Stimulated activated CD8-positive, alpha-beta memory T cell treated with anti-CD3 and anti-CD28 coated beads, Interleukin-2, amount 100 ng/mL, for 1 hour (primary cell): ENCODE data around the gene TTLL6.

ENCODE experiments used
- DNase-seq, 2 donors: peaks; one replicate each; pipeline ENCODE4 v3.0.0-alpha.2; 2020; ENCODE audit warnings: low read depth in 2 of 2

Gene TTLL6

GRCh38 chr17:48738424-48738802 is 78.6 kb downstream of the TTLL6 start:
- no peak for DNase-seq

GRCh38 chr17:48737330-48738043 is 79.5 kb downstream of the TTLL6 start:
- no peak for DNase-seq

- DNase-seq, result no peak
Observed at GRCh38 chr17:48735062-48735351, 82.0 kb downstream of the TTLL6 start.

DNA sequence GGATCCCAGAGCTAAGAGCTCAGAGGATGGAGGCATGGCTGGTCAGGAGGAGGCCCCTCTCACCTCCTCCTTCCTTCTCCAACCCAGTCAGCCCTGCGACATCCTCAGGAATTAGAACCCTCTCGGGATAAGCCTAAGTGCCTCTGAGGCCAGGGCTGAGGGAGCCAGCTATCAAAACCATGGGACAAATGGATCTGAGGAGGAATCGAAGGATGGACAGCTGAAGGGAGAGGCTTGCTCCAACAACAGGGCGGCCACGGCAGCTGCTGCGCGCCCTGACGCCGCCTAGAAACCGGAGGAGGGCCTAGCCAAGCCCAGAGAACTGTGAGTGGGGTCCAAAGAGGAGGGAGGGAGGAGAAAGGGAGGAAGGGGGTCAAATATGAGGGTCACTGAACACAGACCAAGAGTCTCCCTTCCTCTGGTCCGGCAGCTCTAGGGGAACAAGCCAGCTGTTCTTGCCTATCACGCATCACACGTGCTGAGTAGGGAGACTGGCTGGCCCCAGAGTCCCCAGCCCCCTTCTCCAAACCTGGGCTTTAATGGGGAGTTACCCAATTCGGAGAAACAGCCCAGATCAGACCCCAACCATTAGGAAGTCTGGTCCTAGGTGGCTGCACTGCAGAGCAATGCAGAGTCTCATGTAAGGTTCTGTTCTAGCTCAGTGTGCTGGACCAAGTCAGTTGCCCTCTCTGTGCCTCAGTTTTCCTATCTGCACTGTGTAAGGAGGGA is 82.5 kb downstream of the TTLL6 start:
- no peak for DNase-seq

DNA sequence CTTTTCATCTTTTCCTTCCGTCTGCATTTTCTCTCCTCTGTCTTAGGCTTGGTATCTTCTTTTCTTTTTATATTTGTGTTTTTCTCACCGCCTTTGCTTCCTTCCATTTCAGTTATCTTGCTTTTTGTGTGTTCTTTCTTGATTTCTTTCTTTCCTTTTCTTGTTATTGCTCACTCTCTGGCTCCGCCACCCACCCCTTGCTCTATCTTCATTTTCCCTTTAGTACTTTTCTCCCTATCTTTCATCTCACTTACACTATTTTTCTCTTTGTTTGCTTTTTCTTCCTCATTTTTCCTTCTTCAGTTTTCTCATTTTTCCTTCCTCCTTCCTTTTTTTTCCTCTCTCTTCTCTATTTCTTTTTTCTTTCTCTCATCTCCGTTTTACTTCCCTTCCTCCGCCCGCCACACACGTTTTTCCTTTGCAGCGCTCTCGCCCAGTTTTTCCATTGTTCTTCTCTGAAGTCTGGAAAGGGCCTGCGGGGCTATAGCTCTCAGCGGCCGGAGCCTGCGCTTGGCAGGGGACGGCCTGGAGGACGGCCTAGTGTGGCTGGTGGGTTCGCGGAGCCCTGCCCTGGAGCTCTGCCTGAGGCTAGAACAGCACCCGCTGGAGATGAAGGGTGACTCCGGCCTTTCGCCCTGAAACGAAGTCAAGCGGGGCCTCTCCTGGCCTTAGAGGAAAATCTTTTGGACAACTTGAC is 83.2 kb downstream of the TTLL6 start:
- no peak for DNase-seq

DNA sequence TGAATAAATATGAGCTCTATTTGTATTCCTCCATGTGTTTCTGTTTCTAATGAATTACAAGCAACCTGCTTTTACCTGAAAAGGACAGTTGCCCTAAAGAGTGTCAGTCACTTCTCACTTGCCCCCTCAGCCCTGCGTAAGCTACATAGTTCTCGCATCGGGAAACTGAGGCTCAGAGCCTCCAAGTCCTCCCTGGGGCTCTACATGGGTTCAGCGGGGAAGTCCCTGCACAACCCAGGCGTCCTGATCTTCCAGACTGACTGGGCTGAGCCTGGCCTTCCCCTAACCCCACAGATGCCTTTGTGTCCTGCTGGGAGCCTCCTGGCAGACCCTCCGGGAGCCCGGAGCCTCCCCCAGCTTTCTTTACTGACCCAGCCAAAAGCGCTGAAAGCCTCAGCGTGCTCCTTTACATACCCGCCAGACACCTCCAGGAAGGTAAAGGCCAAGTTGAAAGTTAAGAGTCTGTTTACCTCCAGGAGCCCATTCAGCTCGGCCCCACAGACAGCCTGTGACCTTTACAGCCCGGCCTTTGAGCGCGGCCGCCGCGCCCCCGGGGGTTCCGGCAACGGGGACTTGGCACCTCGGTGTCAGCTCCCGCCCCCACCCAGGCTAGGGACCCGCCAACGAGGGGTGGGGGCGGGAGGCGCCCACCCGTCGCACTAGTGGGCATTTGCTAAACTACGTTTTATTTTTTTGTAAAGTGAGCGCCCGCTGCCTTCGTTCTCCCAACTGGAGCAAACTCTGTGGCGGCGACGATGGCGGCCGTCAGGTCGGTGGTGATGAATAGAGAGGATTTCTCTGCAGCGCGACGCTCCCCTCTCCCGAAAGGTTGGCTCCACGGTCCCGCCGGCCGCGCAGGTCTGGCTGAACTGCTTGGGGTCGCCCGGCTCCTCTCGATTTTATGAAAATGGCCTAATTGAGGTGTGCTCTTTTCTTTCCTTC is 84.1 kb downstream of the TTLL6 start:
- DNase-seq, result no peak

GRCh38 chr17:48731355-48731754 is 85.7 kb downstream of the TTLL6 start:
- no peak for DNase-seq

GRCh38 chr17:48730240-48730550 is 86.8 kb downstream of the TTLL6 start:
- no peak for DNase-seq

DNA sequence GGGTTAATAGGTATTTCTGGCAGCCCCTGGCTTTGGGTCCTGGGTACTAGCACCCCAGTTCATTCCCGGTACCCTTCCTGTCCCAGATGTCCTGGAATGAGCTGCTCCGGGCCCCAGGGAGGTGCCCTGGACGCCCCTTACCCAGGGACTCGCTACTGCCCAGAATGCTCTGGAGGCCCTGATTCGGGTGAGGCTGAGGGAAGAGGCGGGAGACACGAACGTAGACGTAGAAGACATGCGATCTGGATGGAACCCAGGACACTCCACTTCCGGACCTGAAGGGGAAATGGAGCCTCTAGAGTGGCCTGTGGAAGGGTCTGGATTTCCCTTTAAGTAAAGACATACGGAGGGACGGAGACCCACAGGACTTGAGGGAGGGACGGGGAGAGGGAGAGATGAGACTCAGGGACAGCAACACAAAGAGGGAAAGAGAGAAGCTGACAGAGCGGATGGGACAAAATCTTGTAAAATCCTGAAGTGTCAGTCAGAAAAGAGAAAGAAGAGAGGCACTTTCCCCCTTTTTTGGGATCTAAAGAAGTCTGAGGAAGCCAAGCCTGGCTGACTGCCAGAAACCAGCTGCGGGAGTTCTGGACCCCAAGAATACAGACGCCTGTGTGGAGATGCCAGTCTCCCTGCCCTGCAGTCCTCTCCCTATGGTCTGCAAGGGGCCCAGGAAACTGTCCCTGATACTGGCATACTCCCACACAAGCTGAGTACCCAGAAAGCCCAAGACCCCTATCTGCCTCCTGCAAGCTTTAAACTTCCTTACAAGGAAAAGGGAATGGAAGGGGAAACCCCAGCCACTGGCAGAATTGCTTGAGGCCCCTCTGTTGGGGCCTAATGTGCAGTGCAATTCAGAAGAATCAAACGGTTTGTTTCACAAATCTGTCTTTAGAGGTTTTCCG is 87.4 kb downstream of the TTLL6 start:
- no peak for DNase-seq

- no peak for DNase-seq
Observed at GRCh38 chr17:48728232-48729231, 88.5 kb downstream of the TTLL6 start, which contains the start of gene HOXB13. Gene HOXB13, minus strand, starts transcription at chr17:48728750. Its CDS starts 157 bp downstream, at chr17:48728593.

- DNase-seq, result no peak
Observed at GRCh38 chr17:48727415-48728175, 89.4 kb downstream of the TTLL6 start.

DNA sequence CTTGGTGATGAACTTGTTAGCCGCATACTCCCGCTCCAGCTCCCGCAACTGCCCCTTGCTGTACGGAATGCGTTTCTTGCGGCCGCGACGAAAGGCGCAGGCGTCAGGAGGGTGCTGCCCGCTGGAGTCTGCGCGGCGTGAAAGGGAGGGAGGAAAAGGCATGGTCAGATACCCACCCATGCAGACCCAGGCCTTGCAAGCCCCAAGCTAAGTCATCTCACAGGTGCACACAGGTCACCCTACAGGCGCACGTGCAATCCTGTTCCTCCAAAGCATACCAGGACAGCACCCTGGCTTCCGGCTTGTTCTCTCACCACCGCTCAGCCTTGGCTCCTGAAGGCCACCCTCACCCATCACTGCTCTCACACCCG is 90.1 kb downstream of the TTLL6 start:
- DNase-seq, result no peak

GRCh38 chr17:48726114-48726915 is 90.7 kb downstream of the TTLL6 start:
- no peak for DNase-seq

DNA sequence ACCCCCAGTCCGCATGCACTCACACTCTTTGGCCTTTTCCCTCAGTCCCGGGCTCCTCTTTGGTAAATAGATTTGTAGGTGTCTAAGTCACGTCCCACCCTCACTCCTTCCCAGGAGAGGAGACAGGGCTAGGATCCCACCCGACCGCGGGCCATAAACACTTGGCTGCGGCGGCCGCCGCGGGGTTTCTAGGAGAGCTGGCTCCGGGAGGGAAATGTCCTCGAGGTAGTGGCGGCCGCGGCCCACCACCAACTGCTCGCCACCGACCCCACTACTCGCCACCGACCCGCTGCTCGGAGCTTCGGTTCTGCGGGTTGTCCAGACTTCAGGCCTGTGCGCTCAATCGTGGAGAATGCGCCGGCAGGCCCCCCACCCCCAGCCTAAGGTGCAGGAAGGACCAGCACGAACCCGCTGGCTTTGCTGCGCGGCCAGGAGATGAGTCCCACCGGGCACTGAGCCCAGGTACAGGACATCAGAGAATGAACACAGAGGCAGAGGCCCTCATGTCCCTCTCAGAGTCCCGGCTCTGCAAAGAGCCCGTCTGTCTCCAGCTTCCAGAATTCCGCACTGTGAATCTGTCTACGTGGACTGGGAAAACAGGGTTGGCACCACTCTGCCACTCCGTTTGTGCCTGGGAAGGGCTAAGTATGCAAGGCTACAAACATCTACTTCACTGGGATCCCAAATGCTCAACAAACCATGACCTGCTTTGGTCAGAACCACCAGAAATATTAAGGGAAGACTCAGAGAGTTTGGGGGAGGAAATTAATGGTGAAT is 91.6 kb downstream of the TTLL6 start:
- no peak for DNase-seq

GRCh38 chr17:48725004-48725287 is 92.1 kb downstream of the TTLL6 start:
- no peak for DNase-seq

DNA sequence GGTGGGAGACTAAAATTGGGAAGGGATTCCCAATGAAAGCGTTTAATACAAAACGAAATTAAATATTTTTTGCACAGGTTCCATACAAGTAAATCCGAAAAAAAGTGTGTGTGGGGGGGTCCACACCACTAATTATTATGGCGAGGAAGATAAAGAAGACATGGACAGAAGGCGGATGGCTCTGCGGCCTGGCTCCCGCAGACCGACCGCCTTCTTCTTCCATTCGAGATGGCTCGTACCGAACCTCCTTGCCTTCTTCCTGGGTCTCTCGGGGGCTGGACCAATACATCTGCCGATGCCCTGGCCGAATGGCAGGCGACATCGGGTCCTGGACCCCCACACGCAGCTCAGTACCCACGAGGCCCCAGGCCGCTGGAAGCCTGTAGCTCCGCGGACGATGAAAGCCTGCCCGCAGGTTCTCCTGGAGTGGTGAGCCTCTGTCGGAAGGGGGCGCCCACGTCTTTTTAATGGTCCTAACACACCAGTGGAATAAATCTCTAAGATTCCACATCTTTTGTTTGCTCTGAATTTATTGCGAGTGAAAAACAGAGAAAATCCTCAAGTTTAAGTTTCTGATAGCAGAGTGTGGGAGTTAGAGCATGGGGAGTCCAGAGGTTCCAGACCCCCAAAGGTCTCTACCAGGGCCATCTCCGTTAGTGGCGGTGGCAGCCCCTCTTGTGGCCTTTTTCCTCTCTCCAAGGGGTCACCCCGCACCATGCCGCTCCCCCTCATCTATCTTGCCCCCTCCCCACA is 92.6 kb downstream of the TTLL6 start:
- DNase-seq, result peak; percentile 40 to 65
